ENCODE data around the gene SPPL2C.

SPPL2C gene

DNA sequence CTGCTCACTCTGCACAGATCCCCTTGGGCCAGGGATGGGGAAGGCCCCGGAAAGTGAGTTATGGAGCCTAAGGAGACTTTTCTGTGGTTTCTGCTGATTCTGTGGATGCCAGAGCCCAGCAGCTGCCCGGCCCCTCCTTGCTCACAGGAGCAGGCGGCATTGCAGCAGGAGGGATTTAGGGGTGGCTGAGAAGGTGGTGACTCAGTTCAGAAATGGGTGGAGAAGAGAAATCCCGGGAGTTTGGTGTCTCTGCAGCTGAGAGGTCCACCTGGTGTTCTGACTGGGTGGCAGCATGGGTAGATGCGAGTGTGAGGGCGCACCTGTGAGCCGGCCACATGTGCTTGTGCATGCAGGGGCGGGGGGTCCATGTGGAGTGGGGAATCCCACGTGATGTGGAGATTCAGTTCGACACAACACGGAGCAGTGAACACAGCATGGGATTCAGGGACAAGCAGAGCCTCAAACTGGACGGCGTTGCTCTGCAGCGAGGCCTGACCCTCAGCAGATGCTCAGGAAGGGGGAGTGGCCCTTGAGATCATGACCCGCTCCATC, 16.0 kb upstream of the SPPL2C start:
- no peaks in the 10 kb centered on the region for H3K36me3 ChIP-seq (ENCODE audit: insufficient read depth)
- no peaks in the 10 kb centered on the region for H4K20me1 ChIP-seq (ENCODE audit: insufficient read depth)
- no peak overlapping the region for H2AFZ ChIP-seq (ENCODE audit: low read depth)
- H3K79me2 ChIP-seq (ENCODE audit: insufficient read depth, low read depth) = no peaks in the 10 kb centered on the region
- no peak overlapping the region for H3K27ac ChIP-seq
- TF ChIP-seq, protein P1, sequence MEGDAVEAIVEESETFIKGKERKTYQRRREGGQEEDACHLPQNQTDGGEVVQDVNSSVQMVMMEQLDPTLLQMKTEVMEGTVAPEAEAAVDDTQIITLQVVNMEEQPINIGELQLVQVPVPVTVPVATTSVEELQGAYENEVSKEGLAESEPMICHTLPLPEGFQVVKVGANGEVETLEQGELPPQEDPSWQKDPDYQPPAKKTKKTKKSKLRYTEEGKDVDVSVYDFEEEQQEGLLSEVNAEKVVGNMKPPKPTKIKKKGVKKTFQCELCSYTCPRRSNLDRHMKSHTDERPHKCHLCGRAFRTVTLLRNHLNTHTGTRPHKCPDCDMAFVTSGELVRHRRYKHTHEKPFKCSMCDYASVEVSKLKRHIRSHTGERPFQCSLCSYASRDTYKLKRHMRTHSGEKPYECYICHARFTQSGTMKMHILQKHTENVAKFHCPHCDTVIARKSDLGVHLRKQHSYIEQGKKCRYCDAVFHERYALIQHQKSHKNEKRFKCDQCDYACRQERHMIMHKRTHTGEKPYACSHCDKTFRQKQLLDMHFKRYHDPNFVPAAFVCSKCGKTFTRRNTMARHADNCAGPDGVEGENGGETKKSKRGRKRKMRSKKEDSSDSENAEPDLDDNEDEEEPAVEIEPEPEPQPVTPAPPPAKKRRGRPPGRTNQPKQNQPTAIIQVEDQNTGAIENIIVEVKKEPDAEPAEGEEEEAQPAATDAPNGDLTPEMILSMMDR (conservative IDR thresholded peaks at IDR 0.05; ENCODE audit: low read depth, low read length) = no peak
- H3K4me1 ChIP-seq (ENCODE audit: low read depth, poor library complexity, severe bottlenecking) = no peaks in the 10 kb centered on the region
- no peak overlapping the region for H3K4me3 ChIP-seq (IDR thresholded peaks at IDR 0.05; ENCODE audit: insufficient read depth, low read depth, low read length)
- no peak overlapping the region for H3K4me2 ChIP-seq
- H3K27me3 ChIP-seq (ENCODE audit: insufficient read depth, low read depth) = peaks cover 67% of the 10 kb centered on the region
- H3K9ac ChIP-seq = no peak overlapping the region

DNA sequence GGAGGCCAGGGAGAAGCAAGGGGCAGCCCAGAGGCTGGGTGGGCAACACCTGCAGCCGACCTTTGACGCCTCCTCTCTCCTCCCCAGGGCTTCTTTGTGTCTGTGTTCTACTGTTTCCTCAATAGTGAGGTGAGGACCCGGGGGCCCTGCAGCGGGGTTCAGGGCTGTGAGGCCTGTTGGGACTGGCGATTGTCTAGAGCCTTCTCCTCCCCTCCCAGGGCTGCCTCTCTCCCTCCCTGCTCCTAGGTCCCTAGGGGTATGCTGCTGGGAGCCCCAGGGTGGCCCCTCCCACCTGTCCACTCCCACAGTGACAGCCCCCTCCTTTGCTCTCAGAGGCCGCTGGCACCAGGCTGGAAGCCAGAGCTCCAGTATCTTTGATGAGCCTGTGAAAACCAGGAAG, 10.8 kb upstream of the SPPL2C start:
- Histone ChIP-seq H3K27ac (no peak overlapping the region), H3K9ac (no peak overlapping the region), H3K4me3 (IDR thresholded peaks at IDR 0.05; ENCODE audit: insufficient read depth, low read depth, low read length) (no peak overlapping the region), H3K4me2 (no peak overlapping the region), H3K4me1 (ENCODE audit: low read depth, poor library complexity, severe bottlenecking) (no peaks in the 10 kb centered on the region), H2AFZ (ENCODE audit: low read depth) (no peak overlapping the region), H4K20me1 (ENCODE audit: insufficient read depth) (no peaks in the 10 kb centered on the region), H3K36me3 (ENCODE audit: insufficient read depth) (no peaks in the 10 kb centered on the region), H3K27me3 (ENCODE audit: insufficient read depth, low read depth) (peaks cover 61% of the 10 kb centered on the region), H3K79me2 (ENCODE audit: insufficient read depth, low read depth) (no peaks in the 10 kb centered on the region)
- TF ChIP-seq, protein P1 (conservative IDR thresholded peaks at IDR 0.05; ENCODE audit: low read depth, low read length) = no peak

DNA sequence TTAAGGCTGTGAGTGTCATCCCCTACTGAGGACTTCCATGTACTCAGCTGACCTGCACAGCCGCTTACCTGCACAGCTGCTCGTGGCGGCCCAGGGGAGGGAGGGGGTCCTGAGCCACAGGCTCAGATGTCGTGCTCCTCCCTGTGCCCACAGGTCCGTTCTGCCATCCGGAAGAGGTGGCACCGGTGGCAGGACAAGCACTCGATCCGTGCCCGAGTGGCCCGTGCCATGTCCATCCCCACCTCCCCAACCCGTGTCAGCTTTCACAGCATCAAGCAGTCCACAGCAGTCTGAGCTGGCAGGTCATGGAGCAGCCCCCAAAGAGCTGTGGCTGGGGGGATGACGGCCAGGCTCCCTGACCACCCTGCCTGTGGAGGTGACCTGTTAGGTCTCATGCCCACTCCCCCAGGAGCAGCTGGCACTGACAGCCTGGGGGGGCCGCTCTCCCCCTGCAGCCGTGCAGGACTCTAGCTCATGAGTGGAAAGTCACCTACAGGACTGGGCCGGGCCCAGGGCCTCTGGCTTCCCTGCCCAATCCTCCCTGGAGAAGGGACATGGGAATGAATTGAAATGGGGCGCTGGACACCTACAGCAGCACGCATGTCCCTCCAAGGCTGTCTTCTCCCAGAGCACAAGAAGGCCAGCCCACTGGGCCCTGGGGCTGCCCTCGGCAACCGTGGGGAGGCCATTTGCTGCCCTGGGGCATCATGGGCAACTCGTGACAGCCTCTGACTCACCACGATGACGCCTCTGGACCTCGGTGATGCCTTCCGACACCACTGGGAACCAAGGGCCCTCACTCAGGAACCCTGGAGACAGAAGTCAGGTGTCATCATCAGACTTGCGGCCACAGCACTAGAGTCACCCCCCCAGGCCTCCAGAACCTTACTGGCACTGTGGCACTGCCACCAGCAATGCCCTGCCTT, 9.9 kb upstream of the SPPL2C start:
- Histone ChIP-seq H3K4me2 (no peak overlapping the region), H3K27ac (no peak overlapping the region), H3K4me3 (IDR thresholded peaks at IDR 0.05; ENCODE audit: insufficient read depth, low read depth, low read length) (no peak overlapping the region), H4K20me1 (ENCODE audit: insufficient read depth) (no peaks in the 10 kb centered on the region), H3K9ac (no peak overlapping the region), H3K27me3 (ENCODE audit: insufficient read depth, low read depth) (peaks cover 54% of the 10 kb centered on the region), H2AFZ (ENCODE audit: low read depth) (no peak overlapping the region), H3K36me3 (ENCODE audit: insufficient read depth) (no peaks in the 10 kb centered on the region), H3K4me1 (ENCODE audit: low read depth, poor library complexity, severe bottlenecking) (no peaks in the 10 kb centered on the region), H3K79me2 (ENCODE audit: insufficient read depth, low read depth) (no peaks in the 10 kb centered on the region)
- TF ChIP-seq, protein P1 (conservative IDR thresholded peaks at IDR 0.05; ENCODE audit: low read depth, low read length) = no peak

DNA sequence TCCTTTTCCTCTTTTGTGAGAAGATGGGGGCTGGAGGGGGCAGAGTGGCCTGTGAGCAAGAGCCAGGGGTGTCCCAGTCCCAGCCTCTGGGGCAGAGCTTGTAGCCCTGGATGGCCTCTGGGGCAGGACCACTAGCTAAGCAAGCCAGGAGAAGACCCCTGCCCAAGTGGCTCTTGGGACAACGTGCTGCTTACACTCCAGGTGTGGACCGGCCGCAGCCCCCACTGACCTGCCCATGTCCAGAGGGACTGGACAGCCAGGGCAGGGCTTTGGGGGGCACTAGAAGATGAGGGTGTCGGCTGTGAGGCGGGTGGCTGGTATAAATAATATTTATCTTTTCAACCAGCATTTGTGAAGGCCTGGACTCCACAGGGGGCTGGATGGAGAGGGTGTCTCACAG, 9.2 kb upstream of the SPPL2C start:
- Histone ChIP-seq H3K4me2 (no peak overlapping the region), H3K36me3 (ENCODE audit: insufficient read depth) (no peaks in the 10 kb centered on the region), H2AFZ (ENCODE audit: low read depth) (no peak overlapping the region), H4K20me1 (ENCODE audit: insufficient read depth) (no peaks in the 10 kb centered on the region), H3K9ac (no peak overlapping the region), H3K4me1 (ENCODE audit: low read depth, poor library complexity, severe bottlenecking) (no peaks in the 10 kb centered on the region), H3K27me3 (ENCODE audit: insufficient read depth, low read depth) (peaks cover 49% of the 10 kb centered on the region), H3K4me3 (IDR thresholded peaks at IDR 0.05; ENCODE audit: insufficient read depth, low read depth, low read length) (no peak overlapping the region), H3K79me2 (ENCODE audit: insufficient read depth, low read depth) (no peaks in the 10 kb centered on the region), H3K27ac (no peak overlapping the region)
- TF ChIP-seq, protein P1 (conservative IDR thresholded peaks at IDR 0.05; ENCODE audit: low read depth, low read length) = no peak

All from KMS-11 (cell line).